Measurements from ENCODE around the gene PRXL2A. TPM values are rescaled to one million over a fixed set of nuclear protein-coding genes. Genes with fewer than 3 reads are reported as not detected.
A peak's percentile ranks its signal among the peaks of the same experiment; 100 is the strongest.
"Not testable (repeated sequence)": the region's sequence is repeated elsewhere in the genome, so short reads cannot be mapped to it uniquely, and the experiment has no call there.

The PRXL2A gene
- total RNA-seq, 1 donor from 2014 or later: 52.9 TPM

DNA sequence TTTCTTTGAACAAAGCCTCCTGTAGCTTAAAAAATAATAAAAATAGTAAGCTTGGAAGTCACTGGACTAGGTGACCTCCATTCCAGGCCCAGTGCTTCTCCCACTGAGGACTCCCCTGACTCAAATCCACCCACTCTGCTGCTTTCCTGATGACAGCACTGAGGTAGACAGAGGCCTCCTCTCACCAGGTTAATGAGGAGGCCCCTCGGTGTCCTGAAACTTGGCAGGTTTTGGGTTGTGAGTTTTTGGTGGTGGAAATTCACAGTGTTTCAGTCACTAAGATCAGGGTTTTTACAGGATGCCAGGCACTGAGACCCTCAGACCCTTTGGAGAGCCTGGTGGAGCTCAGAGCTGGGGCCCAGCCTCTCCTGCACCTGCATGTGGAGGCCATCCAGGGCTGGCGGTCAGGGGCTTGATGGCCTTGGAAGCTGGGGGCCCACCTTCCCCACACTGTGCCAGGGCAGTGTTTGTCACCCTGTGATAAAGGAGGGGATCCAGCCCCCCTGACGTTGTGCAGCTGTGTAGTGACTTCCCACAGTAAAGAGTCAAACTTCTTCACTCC lies 64.8 kb downstream of the PRXL2A start:
- TF ChIP-seq, protein P1, sequence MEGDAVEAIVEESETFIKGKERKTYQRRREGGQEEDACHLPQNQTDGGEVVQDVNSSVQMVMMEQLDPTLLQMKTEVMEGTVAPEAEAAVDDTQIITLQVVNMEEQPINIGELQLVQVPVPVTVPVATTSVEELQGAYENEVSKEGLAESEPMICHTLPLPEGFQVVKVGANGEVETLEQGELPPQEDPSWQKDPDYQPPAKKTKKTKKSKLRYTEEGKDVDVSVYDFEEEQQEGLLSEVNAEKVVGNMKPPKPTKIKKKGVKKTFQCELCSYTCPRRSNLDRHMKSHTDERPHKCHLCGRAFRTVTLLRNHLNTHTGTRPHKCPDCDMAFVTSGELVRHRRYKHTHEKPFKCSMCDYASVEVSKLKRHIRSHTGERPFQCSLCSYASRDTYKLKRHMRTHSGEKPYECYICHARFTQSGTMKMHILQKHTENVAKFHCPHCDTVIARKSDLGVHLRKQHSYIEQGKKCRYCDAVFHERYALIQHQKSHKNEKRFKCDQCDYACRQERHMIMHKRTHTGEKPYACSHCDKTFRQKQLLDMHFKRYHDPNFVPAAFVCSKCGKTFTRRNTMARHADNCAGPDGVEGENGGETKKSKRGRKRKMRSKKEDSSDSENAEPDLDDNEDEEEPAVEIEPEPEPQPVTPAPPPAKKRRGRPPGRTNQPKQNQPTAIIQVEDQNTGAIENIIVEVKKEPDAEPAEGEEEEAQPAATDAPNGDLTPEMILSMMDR (IDR thresholded peaks at IDR 0.05): no peak
- peaks cover 89% of the 10 kb centered on the region for H3K4me1 ChIP-seq
- ATAC-seq (peak; percentile 4), DNase-seq (no peak)
- intact Hi-C loops (cut with DNase I): no loop called here
- no peaks in the 10 kb centered on the region for H3K9me3 ChIP-seq
- peak overlapping the region; percentile 70 for H3K27ac ChIP-seq
- peaks cover 35% of the 10 kb centered on the region for H3K36me3 ChIP-seq
- H3K27me3 ChIP-seq: no peaks in the 10 kb centered on the region
- H3K4me3 ChIP-seq: no peak overlapping the region

DNA sequence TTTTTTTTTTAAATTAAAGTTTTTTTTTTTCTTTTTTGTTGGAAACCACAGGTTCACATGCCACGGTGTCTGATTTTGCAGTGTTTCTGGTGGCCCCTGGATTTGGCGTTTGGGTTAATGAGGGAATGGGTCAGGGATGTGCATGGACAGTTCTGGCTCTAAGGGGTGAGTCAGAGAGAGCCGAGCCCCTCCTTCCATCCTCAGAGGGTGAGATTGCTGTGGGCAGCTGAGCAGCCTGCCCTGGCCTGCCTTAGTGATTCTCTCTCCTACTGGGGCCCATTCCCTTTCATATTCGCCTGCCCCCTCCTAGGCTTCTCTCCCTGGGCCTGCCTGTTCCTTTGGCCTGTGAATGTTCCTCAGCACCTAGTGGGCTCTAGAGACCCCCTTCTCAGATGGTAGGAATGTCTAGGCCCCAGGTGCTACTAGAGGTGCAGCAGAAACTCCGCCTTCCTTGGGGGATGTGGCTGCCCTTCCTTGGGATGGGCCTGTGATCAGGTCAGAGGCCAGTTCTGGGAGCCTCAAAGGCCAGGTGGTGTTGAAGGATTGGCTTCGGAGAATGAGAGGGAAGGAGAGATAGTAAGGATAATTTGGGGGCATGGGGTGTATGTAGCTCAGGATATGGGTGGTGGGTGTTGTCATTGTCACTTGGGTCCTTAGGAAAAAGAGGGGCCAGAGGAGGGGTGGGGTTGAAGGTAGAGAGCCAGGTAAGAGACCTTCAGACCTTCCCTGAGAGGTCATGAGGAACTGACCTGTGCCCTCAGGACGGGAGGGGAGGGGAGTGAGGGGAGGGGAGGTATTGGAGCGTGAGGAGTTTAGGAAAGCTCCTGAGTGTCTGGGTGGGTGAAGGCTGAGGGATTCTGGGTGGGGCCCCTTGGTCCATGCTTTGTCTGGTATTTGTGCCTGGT lies 65.6 kb downstream of the PRXL2A start:
- no peak overlapping the region for H3K4me3 ChIP-seq
- TF ChIP-seq, protein P1 (IDR thresholded peaks at IDR 0.05): no peak
- no peaks in the 10 kb centered on the region for H3K9me3 ChIP-seq
- peaks cover 30% of the 10 kb centered on the region for H3K36me3 ChIP-seq
- H3K27me3 ChIP-seq: no peaks in the 10 kb centered on the region
- ATAC-seq: no peak
- H3K4me1 ChIP-seq: peaks cover 81% of the 10 kb centered on the region
- H3K27ac ChIP-seq: peak overlapping the region; percentile 70
- no peak for DNase-seq
- intact Hi-C loops (cut with DNase I): no loop called here

DNA sequence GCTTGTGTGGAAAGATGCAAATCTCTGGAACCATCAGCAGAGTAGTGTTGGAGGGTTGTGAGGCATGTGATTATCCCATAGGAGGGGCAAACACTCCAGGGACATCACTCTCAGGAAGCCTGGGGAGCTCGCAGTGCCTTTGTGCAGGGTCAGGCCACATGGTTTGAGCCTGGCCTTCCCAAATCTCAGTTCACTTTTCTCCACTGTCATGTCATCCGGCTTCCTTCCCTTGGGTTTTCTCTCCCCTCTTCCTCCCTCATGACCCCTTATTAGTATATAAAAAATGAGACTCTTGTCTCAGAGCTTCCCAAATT lies 66.2 kb downstream of the PRXL2A start:
- intact Hi-C loops (cut with DNase I): no loop called here
- H3K27me3 ChIP-seq: no peaks in the 10 kb centered on the region
- H3K4me3 ChIP-seq: no peak overlapping the region
- H3K9me3 ChIP-seq: no peaks in the 10 kb centered on the region
- TF ChIP-seq, protein P1 (IDR thresholded peaks at IDR 0.05): no peak
- H3K4me1 ChIP-seq: peaks cover 75% of the 10 kb centered on the region
- DNase-seq (no peak), ATAC-seq (peak; percentile 34)
- H3K27ac ChIP-seq: peak overlapping the region; percentile 70
- peaks cover 24% of the 10 kb centered on the region for H3K36me3 ChIP-seq

DNA sequence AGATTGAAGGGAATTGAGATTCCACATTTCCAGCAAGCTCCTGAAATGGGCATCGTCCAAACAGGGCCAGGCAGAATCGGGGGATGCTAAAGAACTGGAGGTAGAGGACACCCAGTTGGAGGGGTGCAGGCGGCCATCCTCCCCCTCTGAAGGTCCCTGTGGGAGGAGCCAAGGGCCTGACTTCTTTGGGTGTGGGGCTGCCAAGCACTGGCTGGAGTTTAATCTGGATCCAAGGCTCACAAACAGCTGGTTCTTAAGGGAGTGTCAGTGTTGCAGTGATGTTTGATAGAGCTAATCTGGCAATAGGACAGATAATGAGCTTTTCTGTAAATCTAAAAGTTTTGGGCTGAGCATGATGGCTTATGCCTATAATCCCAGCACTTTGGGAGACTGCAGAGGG lies 66.6 kb downstream of the PRXL2A start:
- no peak for ATAC-seq
- H3K4me1 ChIP-seq: peaks cover 71% of the 10 kb centered on the region

DNA sequence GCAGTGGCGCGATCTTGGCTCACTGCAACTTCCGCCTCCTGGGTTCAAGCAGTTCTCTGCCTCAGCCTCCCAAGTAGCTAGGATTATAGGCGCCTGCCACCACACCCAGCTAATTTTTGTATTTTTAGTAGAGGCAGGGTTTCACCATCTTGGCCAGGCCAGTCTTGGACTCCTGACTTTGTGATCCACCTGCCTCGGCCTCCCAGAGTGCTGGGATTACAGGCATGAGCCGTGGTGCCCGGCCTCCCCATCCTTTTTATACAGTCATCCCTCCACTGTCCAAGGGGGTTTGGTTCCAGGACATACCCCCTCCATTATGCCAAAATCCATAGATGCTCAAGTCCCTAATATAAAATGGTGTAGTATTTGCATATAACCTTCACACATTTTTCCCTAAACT lies 67.3 kb downstream of the PRXL2A start:
- H3K9me3 ChIP-seq; H3K4me3 ChIP-seq; intact Hi-C loops (cut with DNase I); H3K27ac ChIP-seq; H3K27me3 ChIP-seq; ATAC-seq: not testable (repeated sequence)
- peaks cover 64% of the 10 kb centered on the region for H3K4me1 ChIP-seq
- peaks cover 13% of the 10 kb centered on the region for H3K36me3 ChIP-seq
- DNase-seq: peak; percentile 12

More for the DNA sequence above, 66.6 kb downstream of the PRXL2A start:
- TF ChIP-seq, protein P1 (IDR thresholded peaks at IDR 0.05): no peak
- Histone ChIP-seq H3K9me3 (no peaks in the 10 kb centered on the region), H3K4me3 (no peak overlapping the region), H3K27me3 (no peaks in the 10 kb centered on the region), H3K27ac (peak overlapping the region; percentile 70), H3K36me3 (peaks cover 20% of the 10 kb centered on the region)
- intact Hi-C loops (cut with DNase I): no loop called here
- DNase-seq: peak; percentile 44

DNA sequence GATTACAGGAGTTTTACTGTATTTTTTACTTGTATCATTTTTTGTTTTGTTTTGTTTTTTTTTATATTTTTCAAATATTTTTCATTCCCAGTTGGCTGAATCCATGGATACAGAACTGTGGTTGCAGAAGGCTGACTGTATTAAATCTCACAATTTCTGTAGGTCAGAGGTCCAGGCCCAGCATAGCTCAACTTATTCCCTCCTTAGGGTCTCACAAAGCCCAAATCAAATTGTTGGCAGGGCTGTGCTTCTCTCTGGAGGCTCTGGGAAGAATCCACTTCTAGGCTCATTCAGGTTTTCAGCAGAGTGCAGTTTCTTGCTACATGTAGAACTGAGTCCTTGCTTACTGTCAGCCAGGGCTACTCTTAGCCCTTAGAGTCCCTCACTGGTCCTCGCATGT lies 68.3 kb downstream of the PRXL2A start:
- H3K27ac ChIP-seq: peak overlapping the region; percentile 11
- H3K27me3 ChIP-seq: no peaks in the 10 kb centered on the region
- TF ChIP-seq, protein P1 (IDR thresholded peaks at IDR 0.05): no peak
- H3K9me3 ChIP-seq: no peaks in the 10 kb centered on the region
- no peak for DNase-seq
- no peak overlapping the region for H3K4me3 ChIP-seq
- H3K36me3 ChIP-seq: peaks cover 7% of the 10 kb centered on the region
- ATAC-seq: no peak
- peaks cover 62% of the 10 kb centered on the region for H3K4me1 ChIP-seq
- intact Hi-C loops (cut with DNase I): no loop called here
